ENCODE results near the gene C12orf54.

DNA sequence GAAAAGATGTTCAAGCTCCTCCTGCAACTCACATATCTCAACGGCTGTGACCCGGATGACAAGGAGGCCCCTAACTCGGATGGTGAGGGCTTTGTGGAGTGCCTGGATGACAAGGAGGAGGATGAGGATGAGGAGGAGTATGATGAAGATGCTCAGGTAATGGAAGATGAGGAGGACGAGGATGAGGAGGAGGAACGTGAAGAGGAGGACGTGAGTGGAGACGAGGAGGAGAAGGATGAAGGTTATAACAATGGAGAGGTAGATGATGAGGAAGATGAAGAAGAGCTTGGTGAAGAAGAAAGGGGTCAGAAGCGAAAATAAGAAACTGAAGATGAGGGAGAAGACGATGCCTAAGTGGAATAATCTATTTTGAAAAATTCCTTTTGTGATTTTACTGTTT, 9.2 kb upstream of the C12orf54 start:
- no peak for TF ChIP-seq GRHL2 (CRISPR knock-in tag; IDR thresholded peaks at IDR 0.05; ENCODE audit: insufficient replicate concordance, severe bottlenecking)
- TF ChIP-seq, protein P1, sequence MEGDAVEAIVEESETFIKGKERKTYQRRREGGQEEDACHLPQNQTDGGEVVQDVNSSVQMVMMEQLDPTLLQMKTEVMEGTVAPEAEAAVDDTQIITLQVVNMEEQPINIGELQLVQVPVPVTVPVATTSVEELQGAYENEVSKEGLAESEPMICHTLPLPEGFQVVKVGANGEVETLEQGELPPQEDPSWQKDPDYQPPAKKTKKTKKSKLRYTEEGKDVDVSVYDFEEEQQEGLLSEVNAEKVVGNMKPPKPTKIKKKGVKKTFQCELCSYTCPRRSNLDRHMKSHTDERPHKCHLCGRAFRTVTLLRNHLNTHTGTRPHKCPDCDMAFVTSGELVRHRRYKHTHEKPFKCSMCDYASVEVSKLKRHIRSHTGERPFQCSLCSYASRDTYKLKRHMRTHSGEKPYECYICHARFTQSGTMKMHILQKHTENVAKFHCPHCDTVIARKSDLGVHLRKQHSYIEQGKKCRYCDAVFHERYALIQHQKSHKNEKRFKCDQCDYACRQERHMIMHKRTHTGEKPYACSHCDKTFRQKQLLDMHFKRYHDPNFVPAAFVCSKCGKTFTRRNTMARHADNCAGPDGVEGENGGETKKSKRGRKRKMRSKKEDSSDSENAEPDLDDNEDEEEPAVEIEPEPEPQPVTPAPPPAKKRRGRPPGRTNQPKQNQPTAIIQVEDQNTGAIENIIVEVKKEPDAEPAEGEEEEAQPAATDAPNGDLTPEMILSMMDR (IDR thresholded peaks at IDR 0.05): no peak
- TF ChIP-seq, protein P2, sequence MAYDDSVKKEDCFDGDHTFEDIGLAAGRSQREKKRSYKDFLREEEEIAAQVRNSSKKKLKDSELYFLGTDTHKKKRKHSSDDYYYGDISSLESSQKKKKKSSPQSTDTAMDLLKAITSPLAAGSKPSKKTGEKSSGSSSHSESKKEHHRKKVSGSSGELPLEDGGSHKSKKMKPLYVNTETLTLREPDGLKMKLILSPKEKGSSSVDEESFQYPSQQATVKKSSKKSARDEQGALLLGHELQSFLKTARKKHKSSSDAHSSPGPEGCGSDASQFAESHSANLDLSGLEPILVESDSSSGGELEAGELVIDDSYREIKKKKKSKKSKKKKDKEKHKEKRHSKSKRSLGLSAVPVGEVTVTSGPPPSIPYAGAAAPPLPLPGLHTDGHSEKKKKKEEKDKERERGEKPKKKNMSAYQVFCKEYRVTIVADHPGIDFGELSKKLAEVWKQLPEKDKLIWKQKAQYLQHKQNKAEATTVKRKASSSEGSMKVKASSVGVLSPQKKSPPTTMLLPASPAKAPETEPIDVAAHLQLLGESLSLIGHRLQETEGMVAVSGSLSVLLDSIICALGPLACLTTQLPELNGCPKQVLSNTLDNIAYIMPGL (CRISPR knock-in tag; IDR thresholded peaks at IDR 0.05): no peak
- no peak for TF ChIP-seq KAT7 (CRISPR knock-in tag; IDR thresholded peaks at IDR 0.05; ENCODE audit: borderline replicate concordance)
- no peak for TF ChIP-seq JUN (CRISPR knock-in tag; IDR thresholded peaks at IDR 0.05)
- no peak for TF ChIP-seq SP1 (CRISPR knock-in tag; conservative IDR thresholded peaks at IDR 0.05)
- no peak for TF ChIP-seq PRDM15 (CRISPR knock-in tag; IDR thresholded peaks at IDR 0.05)
- no peak for TF ChIP-seq PRRX2 (CRISPR knock-in tag; IDR thresholded peaks at IDR 0.05)
- TF ChIP-seq MAX (CRISPR knock-in tag; IDR thresholded peaks at IDR 0.05): no peak
- TF ChIP-seq ZNF423 (CRISPR knock-in tag; IDR thresholded peaks at IDR 0.05): no peak
- no peak for TF ChIP-seq ZNF317 (CRISPR knock-in tag; IDR thresholded peaks at IDR 0.05; ENCODE audit: borderline replicate concordance, low read depth)

Measured in WTC11 (cell line).